ENCODE measurements around the gene NDFIP1. TPM values are rescaled to one million over a fixed set of nuclear protein-coding genes. Genes with fewer than 3 reads are reported as not detected.

Gene NDFIP1
- total RNA-seq, 1 experiment from 2014 or later, result 37.8 TPM

DNA sequence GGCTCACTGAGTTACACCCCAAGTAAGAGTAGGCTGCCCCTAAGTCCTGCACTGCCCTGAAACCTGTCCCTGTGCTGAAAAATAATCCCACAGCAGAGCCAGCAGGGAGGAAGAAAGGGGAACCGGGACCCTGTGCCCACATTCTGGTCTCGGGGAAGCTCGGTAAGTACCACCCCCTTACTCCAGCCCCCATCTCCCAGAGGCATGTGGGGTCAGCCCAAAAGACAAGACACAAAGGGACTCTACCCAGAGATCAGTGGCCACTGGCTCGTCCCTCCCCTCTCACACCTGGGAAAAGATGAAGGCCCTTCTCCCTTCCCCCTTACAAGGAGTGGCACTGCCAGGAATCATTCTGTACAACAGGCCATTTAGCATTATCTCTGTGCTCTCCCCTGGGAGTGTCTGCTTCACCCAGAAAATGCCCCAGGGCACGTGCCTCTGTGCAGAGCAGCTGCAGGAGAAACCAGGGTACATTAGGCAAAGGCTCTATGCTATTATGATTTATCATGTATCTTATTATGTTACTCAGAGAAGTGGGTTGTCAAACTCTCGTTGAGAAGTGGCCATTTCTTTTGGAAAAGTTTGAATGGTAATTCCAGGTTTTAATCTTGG is 71.3 kb downstream of the NDFIP1 start:
- no TSS peak for BruUV-seq (replicated peaks)
- no peaks in the 10 kb centered on the region for H3K79me2 ChIP-seq (ENCODE audit: insufficient read depth, low read length)
- ATAC-seq (no peak), DNase-seq (ENCODE audit: low read depth, low spot score) (no peak)
- ChIA-PET CTCF (interaction anchor here (0.5 kb wide), 1 partner anchor 27 kb away, joined by 5 read pairs; no protein-coding TSS in a partner anchor), RAD21 (ENCODE audit: low non-redundant PET in 1 of 2, low total read pairs in 2 of 2, uncharacterized antibody in 2 of 2, unreplicated experiment in 2 of 2) (no interaction called here), POLR2A (no interaction called here)
- no peaks in the 10 kb centered on the region for H4K20me1 ChIP-seq (ENCODE audit: insufficient read depth)
- H3K27me3 ChIP-seq (ENCODE audit: insufficient read depth, low read length), result no peaks in the 10 kb centered on the region
- intact Hi-C loops (cut with micrococcal nuclease), result no loop called here
- no peaks in the 10 kb centered on the region; a peak in 1 of 4 replicates for H3K4me1 ChIP-seq (ENCODE audit: control insufficient read depth in 1 of 2, insufficient read depth in 2 of 2, low read length in 2 of 2)
- no peaks in the 10 kb centered on the region for H3K9me3 ChIP-seq (ENCODE audit: control insufficient read depth in 1 of 2, insufficient read depth in 1 of 2, low read depth in 1 of 2, low read length in 2 of 2)
- no peak overlapping the region for H3K9ac ChIP-seq (ENCODE audit: low read length)
- H3K4me3 ChIP-seq (replicated peaks in 1 of 2; ENCODE audit: low read depth in 1 of 2, low read length in 2 of 2), result no peak overlapping the region
- H3K4me2 ChIP-seq (ENCODE audit: low read length), result no peak overlapping the region
- H3K36me3 ChIP-seq (ENCODE audit: control insufficient read depth in 1 of 2, insufficient read depth in 2 of 2, low read length in 2 of 2), result no peaks in the 10 kb centered on the region
- no peak overlapping the region for H3K27ac ChIP-seq (ENCODE audit: low read depth, low read length)
- H2AFZ ChIP-seq (ENCODE audit: low read depth, low read length, poor library complexity, severe bottlenecking), result no peak overlapping the region
- TF ChIP-seq FOSL1 (IDR thresholded peaks at IDR 0.05; ENCODE audit: low read depth), result no peak
- TF ChIP-seq, protein P1, sequence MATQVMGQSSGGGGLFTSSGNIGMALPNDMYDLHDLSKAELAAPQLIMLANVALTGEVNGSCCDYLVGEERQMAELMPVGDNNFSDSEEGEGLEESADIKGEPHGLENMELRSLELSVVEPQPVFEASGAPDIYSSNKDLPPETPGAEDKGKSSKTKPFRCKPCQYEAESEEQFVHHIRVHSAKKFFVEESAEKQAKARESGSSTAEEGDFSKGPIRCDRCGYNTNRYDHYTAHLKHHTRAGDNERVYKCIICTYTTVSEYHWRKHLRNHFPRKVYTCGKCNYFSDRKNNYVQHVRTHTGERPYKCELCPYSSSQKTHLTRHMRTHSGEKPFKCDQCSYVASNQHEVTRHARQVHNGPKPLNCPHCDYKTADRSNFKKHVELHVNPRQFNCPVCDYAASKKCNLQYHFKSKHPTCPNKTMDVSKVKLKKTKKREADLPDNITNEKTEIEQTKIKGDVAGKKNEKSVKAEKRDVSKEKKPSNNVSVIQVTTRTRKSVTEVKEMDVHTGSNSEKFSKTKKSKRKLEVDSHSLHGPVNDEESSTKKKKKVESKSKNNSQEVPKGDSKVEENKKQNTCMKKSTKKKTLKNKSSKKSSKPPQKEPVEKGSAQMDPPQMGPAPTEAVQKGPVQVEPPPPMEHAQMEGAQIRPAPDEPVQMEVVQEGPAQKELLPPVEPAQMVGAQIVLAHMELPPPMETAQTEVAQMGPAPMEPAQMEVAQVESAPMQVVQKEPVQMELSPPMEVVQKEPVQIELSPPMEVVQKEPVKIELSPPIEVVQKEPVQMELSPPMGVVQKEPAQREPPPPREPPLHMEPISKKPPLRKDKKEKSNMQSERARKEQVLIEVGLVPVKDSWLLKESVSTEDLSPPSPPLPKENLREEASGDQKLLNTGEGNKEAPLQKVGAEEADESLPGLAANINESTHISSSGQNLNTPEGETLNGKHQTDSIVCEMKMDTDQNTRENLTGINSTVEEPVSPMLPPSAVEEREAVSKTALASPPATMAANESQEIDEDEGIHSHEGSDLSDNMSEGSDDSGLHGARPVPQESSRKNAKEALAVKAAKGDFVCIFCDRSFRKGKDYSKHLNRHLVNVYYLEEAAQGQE (IDR thresholded peaks at IDR 0.05; ENCODE audit: low read depth), result no peak
- no peak for TF ChIP-seq CEBPB (IDR thresholded peaks at IDR 0.05; ENCODE audit: low read depth)
- no peak for TF ChIP-seq ATF3 (IDR thresholded peaks at IDR 0.05)
- no peak for TF ChIP-seq EGR1 (IDR thresholded peaks at IDR 0.05; ENCODE audit: low read depth)
- no peak for TF ChIP-seq JUND (IDR thresholded peaks at IDR 0.05)
- TF ChIP-seq SRF (IDR thresholded peaks at IDR 0.05; ENCODE audit: low read depth), result no peak
- TF ChIP-seq TCF7L2 (IDR thresholded peaks at IDR 0.05; ENCODE audit: borderline replicate concordance, extremely low read depth, insufficient read depth, insufficient read length), result no peak
- TF ChIP-seq EZH2phosphoT487 (IDR thresholded peaks at IDR 0.05; ENCODE audit: borderline replicate concordance), result no peak
- no peak for TF ChIP-seq EZH2 (IDR thresholded peaks at IDR 0.05)
- TF ChIP-seq ELF1 (IDR thresholded peaks at IDR 0.05; ENCODE audit: borderline replicate concordance, low read depth), result no peak
- TF ChIP-seq, protein P2, sequence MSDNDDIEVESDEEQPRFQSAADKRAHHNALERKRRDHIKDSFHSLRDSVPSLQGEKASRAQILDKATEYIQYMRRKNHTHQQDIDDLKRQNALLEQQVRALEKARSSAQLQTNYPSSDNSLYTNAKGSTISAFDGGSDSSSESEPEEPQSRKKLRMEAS (IDR thresholded peaks at IDR 0.05), result no peak
- no peaks in the 10 kb centered on the region for H3K9me2 ChIP-seq (ENCODE audit: insufficient read depth)

All from HCT116 (cell line).